GM12892 (cell line): Measurements from ENCODE around the gene FBLN2.

Source experiments
- POLR2A ChIP-seq: IDR thresholded peaks from 2 replicates; pipeline ENCODE4 v1.6.1; 2011; ENCODE audit warnings: low read depth, low read length, control low read depth
- POLR2AphosphoS5 ChIP-seq: IDR thresholded peaks from 2 replicates; pipeline ENCODE4 v1.6.1; 2011; ENCODE audit warnings: low read depth, low read length, control low read depth
- TAF1 ChIP-seq: IDR thresholded peaks from 2 replicates; pipeline ENCODE4 v1.6.1; 2011; ENCODE audit warnings: low read depth, mild to moderate bottlenecking, control low read depth, low read length, borderline replicate concordance

DNA sequence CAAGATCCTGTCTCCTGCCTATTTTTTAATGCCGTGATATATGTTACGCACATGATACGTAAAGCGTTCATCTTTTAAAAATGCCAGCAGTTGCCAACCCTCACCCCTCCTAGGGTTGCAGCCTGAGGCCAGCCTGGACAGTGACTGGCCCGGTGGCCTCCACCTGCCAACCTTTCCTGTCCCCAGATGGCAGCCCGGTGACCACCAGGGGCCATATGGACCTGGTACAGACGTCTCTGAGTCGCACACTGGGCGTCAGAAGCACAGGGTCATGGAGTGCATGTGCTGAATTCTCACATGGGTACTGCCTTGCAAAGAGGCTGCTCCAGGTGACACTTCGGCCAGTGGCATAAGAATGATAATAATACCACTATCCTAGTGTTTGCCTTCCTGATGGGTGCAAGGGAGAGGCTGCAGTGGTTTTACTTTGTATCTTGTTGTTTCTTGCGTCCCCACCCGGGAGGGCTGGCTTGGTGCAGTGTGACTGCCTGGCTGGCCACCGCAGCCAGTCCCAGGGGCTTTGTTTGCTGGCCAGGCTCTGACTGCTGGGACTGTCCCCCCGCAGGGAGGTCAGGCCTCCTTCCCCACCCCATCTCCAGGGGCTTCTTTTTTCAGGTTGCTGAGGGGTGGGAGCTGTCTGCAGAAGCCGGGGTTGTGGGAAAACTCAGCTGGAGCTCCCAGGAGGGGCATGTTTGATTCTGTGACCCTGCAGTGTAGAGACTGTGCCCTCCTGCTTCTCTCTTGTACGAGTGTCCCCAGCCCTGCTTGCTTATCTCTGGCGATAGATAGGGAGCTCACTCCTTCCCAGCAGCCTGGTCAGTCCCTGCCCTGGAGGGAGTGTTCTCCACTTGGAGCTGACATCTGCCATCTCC is 16.9 kb downstream of the FBLN2 start:
- no peak for TF ChIP-seq POLR2AphosphoS5
- no peak for TF ChIP-seq POLR2A
- no peak for TF ChIP-seq TAF1
